H9 (cell line): ENCODE results near the gene PTGFRN. TPM values are rescaled to one million over a fixed set of nuclear protein-coding genes. Genes with fewer than 3 reads are reported as not detected.

Experiments
- DNase-seq: peaks from one replicate; pipeline ENCODE4 v3.0.0-alpha.2; 2017
- H2AFZ ChIP-seq: one replicate; pipeline ENCODE4 v1.6.1; 2013; ENCODE audit warnings: mild to moderate bottlenecking, low read length, control low read depth, moderate library complexity
- H2AK5ac ChIP-seq: 2 replicates; pipeline ENCODE4 v1.6.1; 2013; ENCODE audit warnings: low read length, control low read depth, mixed read lengths; ENCODE audit not compliant: insufficient read length
- H2BK120ac ChIP-seq: one replicate; pipeline ENCODE4 v1.6.1; 2013; ENCODE audit warnings: low read depth, mild to moderate bottlenecking, low read length, control low read depth, inconsistent platforms; ENCODE audit not compliant: poor library complexity, severe bottlenecking
- H2BK12ac ChIP-seq: 2 replicates; pipeline ENCODE4 v1.6.1; 2013; ENCODE audit warnings: low read length, control low read depth, mixed read lengths, low read depth; ENCODE audit not compliant: insufficient read length
- H2BK15ac ChIP-seq: 2 replicates; pipeline ENCODE4 v1.6.1; 2013; ENCODE audit warnings: low read depth, low read length, control low read depth
- H2BK20ac ChIP-seq: one replicate; pipeline ENCODE4 v1.6.1; 2013; ENCODE audit warnings: low read depth, mild to moderate bottlenecking, low read length, control low read depth, inconsistent platforms; ENCODE audit not compliant: poor library complexity, severe bottlenecking
- H2BK5ac ChIP-seq: 2 replicates; pipeline ENCODE4 v1.6.1; 2013; ENCODE audit warnings: low read length, control low read depth, mixed read lengths; ENCODE audit not compliant: insufficient read length
- H3K14ac ChIP-seq: 2 replicates; pipeline ENCODE4 v1.6.1; 2013; ENCODE audit warnings: low read length, control low read depth; ENCODE audit not compliant: insufficient read depth
- H3K18ac ChIP-seq: 2 replicates; pipeline ENCODE4 v1.6.1; 2013; ENCODE audit warnings: low read depth, mild to moderate bottlenecking, mixed read lengths, low read length, control low read depth; ENCODE audit not compliant: insufficient read length
- H3K23ac ChIP-seq: 2 replicates; pipeline ENCODE4 v1.6.1; 2013; ENCODE audit warnings: low read length, control low read depth, mixed read lengths, low read depth; ENCODE audit not compliant: insufficient read length
- H3K23me2 ChIP-seq: 2 replicates; pipeline ENCODE4 v1.6.1; 2013; ENCODE audit warnings: low read depth, mild to moderate bottlenecking, mixed read lengths, low read length, control low read depth; ENCODE audit not compliant: insufficient read length, poor library complexity, severe bottlenecking
- H3K27ac ChIP-seq: 2 replicates; pipeline ENCODE4 v1.5.1; 2013; ENCODE audit warnings: low read length, control low read depth, mixed read lengths, low read depth; ENCODE audit not compliant: insufficient read length
- H3K27me3 ChIP-seq: 2 replicates; pipeline ENCODE4 v1.6.1; 2013; ENCODE audit warnings: low read length, control low read depth, inconsistent platforms; ENCODE audit not compliant: insufficient read depth
- H3K4ac ChIP-seq: 2 replicates; pipeline ENCODE4 v1.6.1; 2013; ENCODE audit warnings: low read depth, mild to moderate bottlenecking, control low read depth, inconsistent platforms, low read length, moderate library complexity
- H3K4me1 ChIP-seq: 2 replicates; pipeline ENCODE4 v1.6.1; 2013; ENCODE audit warnings: low read length, control low read depth, inconsistent platforms; ENCODE audit not compliant: insufficient read depth
- H3K4me2 ChIP-seq: 2 replicates; pipeline ENCODE4 v1.6.1; 2013; ENCODE audit warnings: low read length, control low read depth, mixed read lengths; ENCODE audit not compliant: insufficient read length, insufficient read depth
- H3K56ac ChIP-seq: 2 replicates; pipeline ENCODE4 v1.6.1; 2013; ENCODE audit warnings: low read depth, mild to moderate bottlenecking, mixed read lengths, low read length, control low read depth; ENCODE audit not compliant: insufficient read length
- H3K79me1 ChIP-seq: 2 replicates; pipeline ENCODE4 v1.6.1; 2013; ENCODE audit warnings: low read depth, mild to moderate bottlenecking, moderate library complexity, low read length, control low read depth, inconsistent platforms; ENCODE audit not compliant: insufficient read depth, poor library complexity, severe bottlenecking
- H3K79me2 ChIP-seq: 2 replicates; pipeline ENCODE4 v1.6.1; 2013; ENCODE audit warnings: low read length, control low read depth, inconsistent platforms; ENCODE audit not compliant: insufficient read depth
- H3K9ac ChIP-seq: 2 replicates; pipeline ENCODE4 v1.6.1; 2013; ENCODE audit warnings: low read length, control low read depth, mixed read lengths; ENCODE audit not compliant: insufficient read length; ENCODE audit errors: extremely low read depth
- H3K9me3 ChIP-seq: one replicate; pipeline ENCODE4 v1.6.1; 2013; ENCODE audit warnings: low read depth, low read length, inconsistent platforms; ENCODE audit not compliant: control insufficient read depth
- H3T11ph ChIP-seq: one replicate; pipeline ENCODE4 v1.6.1; 2013; ENCODE audit warnings: mild to moderate bottlenecking, low read length, control low read depth, inconsistent platforms
- H4K20me1 ChIP-seq: one replicate; pipeline ENCODE4 v1.6.1; 2013; ENCODE audit not compliant: control insufficient read depth, insufficient read length, insufficient read depth
- H4K5ac ChIP-seq: 2 replicates; pipeline ENCODE4 v1.6.1; 2013; ENCODE audit warnings: low read depth, mild to moderate bottlenecking, mixed read lengths, low read length, control low read depth; ENCODE audit not compliant: insufficient read length
- H4K8ac ChIP-seq: replicated peaks from 2 replicates; pipeline ENCODE4 v1.6.1; 2013; ENCODE audit warnings: low read length, control low read depth, mixed read lengths, low read depth; ENCODE audit not compliant: insufficient read length
- H4K91ac ChIP-seq: 2 replicates; pipeline ENCODE4 v1.6.1; 2013; ENCODE audit warnings: low read depth, mild to moderate bottlenecking, moderate library complexity, mixed read lengths, low read length, control low read depth; ENCODE audit not compliant: insufficient read length
- H3K27ac Mint-ChIP-seq, 3 experiments: 2 replicates in 2 of 3; 3 replicates in 1 of 3; pipeline ENCODE4 v1.8.0; 2020 to 2021; ENCODE audit warnings: mixed read lengths in 3 of 3, mild to moderate bottlenecking in 1 of 3, moderate library complexity in 1 of 3
- H3K27me3 Mint-ChIP-seq: 2 replicates; pipeline ENCODE4 v1.8.0; 2021; ENCODE audit warnings: low read depth, mild to moderate bottlenecking, moderate library complexity, mixed read lengths
- H3K36me3 Mint-ChIP-seq, 3 experiments: 2 replicates in 2 of 3; 3 replicates in 1 of 3; pipeline ENCODE4 v1.8.0; 2020 to 2021; ENCODE audit warnings: low read depth in 3 of 3, mixed read lengths in 3 of 3; ENCODE audit not compliant: insufficient read depth in 1 of 3
- H3K4me1 Mint-ChIP-seq, 2 experiments: 2 replicates each; pipeline ENCODE4 v1.8.0; 2020; ENCODE audit warnings: mixed read lengths in 2 of 2
- H3K4me3 Mint-ChIP-seq, 2 experiments: 2 replicates in 1 of 2; 3 replicates in 1 of 2; pipeline ENCODE4 v1.8.0; 2020 to 2021; ENCODE audit warnings: mild to moderate bottlenecking in 2 of 2, mixed read lengths in 2 of 2, moderate library complexity in 1 of 2
- H3K9me3 Mint-ChIP-seq, 2 experiments: 2 replicates in 1 of 2; 3 replicates in 1 of 2; pipeline ENCODE4 v1.8.0; 2020; ENCODE audit warnings: mild to moderate bottlenecking in 2 of 2, mixed read lengths in 2 of 2, moderate library complexity in 1 of 2
- CTCF ChIP-seq: fragments of 200-600 bp; sonication (generic); conservative IDR thresholded peaks from 3 replicates; pipeline ENCODE4 v1.8.0; 2021; ENCODE audit warnings: antibody characterized with exemption, mild to moderate bottlenecking
- WGBS: extraction: QIAGEN DNeasy Blood & Tissue Kit; methylation state at CpG from one replicate; pipeline ENCODE4 v1.1.7; 2013; ENCODE audit warnings: missing lambda C conversion rate, low lambda C conversion rate, mixed read lengths; ENCODE audit not compliant: insufficient read length; ENCODE audit errors: extremely low coverage; 5-methylcytosine and 5-hydroxymethylcytosine counted together
- total RNA-seq: library from RNA; stranded (reverse); gene quantifications from 2 replicates; pipeline ENCODE4 v1.2.1, GENCODE V29; 2021

PTGFRN gene
- total RNA-seq, 1 experiment from 2014 or later: 26.3 TPM

GRCh38 chr1:117014209-117014608 is 104.5 kb downstream of the PTGFRN start:
- H3K4me1 Mint-ChIP-seq: peaks cover 14 to 24% of the 10 kb centered on the region in 2 experiments
- Histone ChIP-seq H3K9ac (no peak overlapping the region), H2BK12ac (no peak overlapping the region)

More at GRCh38 chr1:117014209-117014608, 104.5 kb downstream of the PTGFRN start:
- Histone ChIP-seq H3K18ac (no peak overlapping the region), H2AK5ac (no peak overlapping the region), H4K20me1 (no peaks in the 10 kb centered on the region), H3K4me2 (no peak overlapping the region), H2BK15ac (no peak overlapping the region), H3K79me1 (no peaks in the 10 kb centered on the region), H3K9me3 (no peaks in the 10 kb centered on the region), H3K4me1 (peaks cover 3% of the 10 kb centered on the region; the same call in 1 of the 2 replicates), H3K14ac (no peak overlapping the region), H3K79me2 (no peaks in the 10 kb centered on the region), H2AFZ (no peak overlapping the region), H3T11ph (no peak overlapping the region), H4K5ac (no peak overlapping the region), H2BK120ac (no peak overlapping the region), H2BK5ac (no peak overlapping the region), H3K4ac (no peak overlapping the region), H4K8ac (no peak overlapping the region), H3K23ac (no peak overlapping the region), H3K27ac (no peak overlapping the region), H4K91ac (no peak overlapping the region), H3K56ac (no peak overlapping the region), H3K23me2 (no peaks in the 10 kb centered on the region), H3K27me3 (no peaks in the 10 kb centered on the region), H2BK20ac (no peak overlapping the region)
- Mint-ChIP-seq H3K9me3 (no peaks in the 10 kb centered on the region), H3K4me3 (no peak overlapping the region), H3K36me3 (no peaks in the 10 kb centered on the region), H3K27ac (no peak overlapping the region), H3K27me3 (no peaks in the 10 kb centered on the region)
- no CpG with 5 or more reads among the region's 5 CpGs for WGBS
- no peak for DNase-seq
- TF ChIP-seq CTCF: no peak
